Spinal cord (tissue), 10 donors: ENCODE measurements around the gene DPP9. TPM values are rescaled to one million over a fixed set of nuclear protein-coding genes. Genes with fewer than 3 reads are reported as not detected.

Experiments used
- DNase-seq, 6 donors: peaks; one replicate each; pipeline versions ENCODE4 v3.0.0 to v3.0.0-alpha.2; 2013 to 2015; ENCODE audit warnings: low spot score in 6 of 6, low read depth in 4 of 6
- H3K27ac ChIP-seq: one replicate; pipeline ENCODE4 v1.5.1; 2013; ENCODE audit warnings: low read depth, low read length, control low read depth
- H3K27me3 ChIP-seq: one replicate; pipeline ENCODE4 v1.6.1; 2013; ENCODE audit warnings: low read length; ENCODE audit not compliant: control insufficient read depth, insufficient read depth
- H3K36me3 ChIP-seq: one replicate; pipeline ENCODE4 v1.6.1; 2013; ENCODE audit warnings: low read length; ENCODE audit not compliant: control insufficient read depth, insufficient read depth
- H3K4me1 ChIP-seq: one replicate; pipeline ENCODE4 v1.6.1; 2013; ENCODE audit warnings: low read length; ENCODE audit not compliant: control insufficient read depth, insufficient read depth
- H3K4me3 ChIP-seq: one replicate; pipeline ENCODE4 v1.5.1; 2013; ENCODE audit warnings: low read depth, low read length, control low read depth
- H3K9me3 ChIP-seq: one replicate; pipeline ENCODE4 v1.6.1; 2013; ENCODE audit warnings: low read length; ENCODE audit not compliant: control insufficient read depth, insufficient read depth
- WGBS: methylation state at CpG from one replicate; pipeline ENCODE4 v1.1.5; 2013; ENCODE audit warnings: missing lambda C conversion rate; ENCODE audit not compliant: insufficient coverage; 5-methylcytosine and 5-hydroxymethylcytosine counted together
- polyA plus RNA-seq, 2 donors: library from polyadenylated mRNA; unstranded; fragments of 120-200 nt; gene quantifications; one replicate each; pipeline ENCODE4 v1.2.1, GENCODE V29; 2013; ENCODE audit not compliant: insufficient read length in 2 of 2
- small RNA-seq: library from RNA; depleted of rRNA; stranded (forward); fragments of <200 nt; gene quantifications from one replicate; pipeline ENCODE3, GENCODE V24; 2014; ENCODE audit warnings: low replicate concordance
- total RNA-seq, 2 donors: library from RNA; depleted of rRNA in 1 of 2; stranded (reverse); fragments of 120-200 nt in 1 of 2; fragments of >200 nt in 1 of 2; gene quantifications; one replicate each; pipeline versions ENCODE4 v1.2.3 to v1.2.4, GENCODE V29; 2013 to 2014
- donor health status: healthy.

DPP9 gene
- total and polyA plus RNA-seq, 4 donors: 9.6 to 30.3 (median 17.4) TPM

DNA sequence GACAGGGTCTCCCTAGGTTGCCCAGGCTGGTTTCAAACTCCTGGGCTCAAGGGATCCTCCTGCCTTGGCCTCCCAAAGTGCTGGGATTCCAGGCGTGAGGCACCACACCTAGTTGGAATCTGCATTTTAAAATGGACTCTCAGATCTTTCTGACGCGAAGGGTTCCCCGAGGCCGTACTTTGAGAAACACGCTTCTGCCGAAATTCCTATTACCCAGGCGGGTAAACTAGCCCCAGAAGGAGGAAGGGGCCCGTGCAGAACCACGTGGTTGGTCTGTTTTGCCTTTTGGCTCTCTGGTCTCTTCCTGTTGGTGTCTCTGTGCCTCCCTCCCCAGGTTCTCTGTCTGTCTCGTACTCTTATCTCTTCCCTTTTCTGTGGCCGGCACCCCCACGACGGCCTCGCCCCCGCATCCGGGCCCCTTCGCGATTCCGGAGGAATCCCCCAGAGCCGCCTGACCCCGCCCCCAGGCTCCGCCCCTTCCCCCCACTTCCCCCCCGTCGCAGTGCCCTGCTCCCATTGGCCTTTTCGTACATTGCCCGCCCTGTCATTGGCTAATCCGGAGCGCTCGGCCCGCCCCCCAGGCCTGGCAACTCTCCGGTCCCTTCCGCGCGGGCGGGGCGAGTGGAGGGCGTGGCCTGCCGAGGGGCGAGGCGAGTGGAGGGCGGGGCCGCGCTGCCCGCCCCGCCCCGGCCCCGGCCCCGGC is 84.7 kb downstream of the DPP9 start, which contains the start of gene TNFAIP8L1:
TSS of gene TNFAIP8L1 (plus strand) at position 689 of the 703 bp plus-strand sequence. CDS start 12,354 bp downstream, outside the sequence.
- 5% methylated on average over 39 of the region's 49 CpGs for WGBS
- Histone ChIP-seq H3K9me3 (no peaks in the 10 kb centered on the region), H3K4me1 (peaks cover 41% of the 10 kb centered on the region), H3K27ac (peak within 1 kb of the TSS; percentile 61), H3K4me3 (peak within 1 kb of the TSS; percentile 72), H3K27me3 (no peaks in the 10 kb centered on the region), H3K36me3 (peaks cover 7% of the 10 kb centered on the region)
- peak; percentile 76 to 98 (median 92) for DNase-seq

DNA sequence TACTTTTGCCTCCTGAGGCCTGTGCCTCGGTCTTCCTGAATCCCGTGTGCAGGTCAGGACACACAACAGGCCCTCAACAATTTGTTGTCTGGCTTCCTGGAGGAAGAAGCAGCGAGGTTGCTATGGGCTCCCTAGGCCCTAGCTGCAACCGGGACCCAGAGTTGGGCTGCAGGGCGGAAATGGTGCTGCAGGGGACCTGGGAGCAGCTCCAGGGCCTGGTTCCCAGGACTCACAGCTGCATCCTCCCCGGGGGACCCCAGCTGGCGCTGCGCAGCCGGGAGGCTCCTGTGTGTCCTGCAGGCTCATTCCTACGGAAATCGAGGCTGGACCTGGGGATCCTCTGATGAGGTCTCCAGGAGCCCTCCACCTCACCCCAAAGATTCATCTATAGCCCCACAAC is 85.3 kb downstream of the DPP9 start:
- peaks cover 41% of the 10 kb centered on the region for H3K4me1 ChIP-seq

DNA sequence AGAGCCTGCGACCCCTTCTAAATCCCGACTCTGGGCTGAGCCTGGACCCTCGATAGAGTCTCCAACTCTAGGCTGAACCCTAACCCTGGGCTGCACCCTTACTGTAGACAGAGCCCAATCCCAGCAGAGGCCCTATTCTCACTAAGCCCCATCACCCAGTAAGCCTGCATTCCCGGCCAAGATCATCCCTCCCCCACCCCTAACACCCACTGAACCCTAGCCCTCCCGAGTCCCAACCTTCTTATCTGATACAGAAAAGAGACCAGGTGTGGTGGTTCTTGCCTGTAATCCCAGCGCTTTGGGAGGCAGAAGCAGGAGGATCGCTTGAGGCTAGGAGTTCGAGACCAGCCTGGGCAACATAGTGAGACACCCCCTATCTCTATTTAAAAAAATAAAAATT is 86.9 kb downstream of the DPP9 start:
- DNase-seq: no peak
- H3K27me3 ChIP-seq: no peaks in the 10 kb centered on the region
- H3K9me3 ChIP-seq: no peaks in the 10 kb centered on the region
- H3K36me3 ChIP-seq: peaks cover 4% of the 10 kb centered on the region
- H3K27ac ChIP-seq: no peak overlapping the region
- 35% methylated on average over 4 of the region's 8 CpGs for whole genome bisulfite sequencing
- H3K4me3 ChIP-seq: peak overlapping the region; percentile 61
- H3K4me1 ChIP-seq: peaks cover 41% of the 10 kb centered on the region

More for the DNA sequence above, 85.3 kb downstream of the DPP9 start:
- H3K36me3 ChIP-seq: peaks cover 7% of the 10 kb centered on the region
- no peaks in the 10 kb centered on the region for H3K27me3 ChIP-seq
- no peak overlapping the region for H3K27ac ChIP-seq
- H3K4me3 ChIP-seq: no peak overlapping the region
- no peaks in the 10 kb centered on the region for H3K9me3 ChIP-seq
- 88% methylated on average over 11 of the region's 11 CpGs for WGBS
- no peak for DNase-seq

DNA sequence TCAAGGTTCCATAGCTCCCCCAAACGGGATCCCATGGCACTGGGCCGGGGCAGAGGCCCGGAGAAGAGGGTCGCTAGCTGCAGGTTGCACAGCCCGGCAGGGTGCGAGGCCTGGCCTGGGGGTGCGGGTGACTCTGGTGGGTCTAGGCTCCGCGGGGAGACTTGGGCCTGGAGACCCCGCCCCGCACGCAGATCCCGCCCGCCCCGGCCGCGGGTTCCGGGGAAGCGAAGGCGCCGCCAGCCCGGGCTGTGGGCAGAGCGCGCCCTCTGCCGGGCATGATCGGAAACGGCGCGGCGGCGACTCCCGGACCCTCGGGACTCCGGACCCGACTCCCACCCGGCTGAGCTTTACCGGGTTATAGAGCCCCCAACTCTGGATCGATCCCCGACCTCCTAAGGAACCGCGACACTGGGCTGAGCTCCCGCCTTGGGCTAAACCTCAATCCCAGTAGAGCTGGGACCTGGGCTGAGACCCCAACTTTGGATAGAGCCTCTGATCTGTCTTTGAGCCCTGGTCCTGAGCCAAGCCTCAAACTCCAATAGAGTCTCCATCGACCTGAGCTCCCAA is 87.4 kb downstream of the DPP9 start:
- peak; percentile 15 to 87 (median 48) for DNase-seq

DNA sequence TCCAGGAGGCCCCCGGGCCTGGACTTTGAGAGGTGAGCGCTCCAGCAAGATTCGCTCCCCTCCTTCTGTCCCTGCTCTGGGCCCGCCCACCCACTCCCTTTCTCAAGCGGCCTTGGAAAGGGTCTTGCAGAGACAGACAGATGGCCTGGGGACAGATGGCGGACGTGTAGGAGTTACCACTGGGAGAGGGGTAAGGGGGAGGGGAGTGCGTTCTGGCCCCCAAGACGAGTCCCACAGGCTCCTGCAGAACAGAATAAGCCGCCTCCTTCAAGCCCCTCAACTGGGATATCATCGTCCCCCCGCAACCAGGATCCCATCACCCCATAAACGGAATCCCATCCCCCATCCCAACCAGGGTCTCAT is 87.9 kb downstream of the DPP9 start:
- no peak overlapping the region for H3K27ac ChIP-seq
- peak overlapping the region; percentile 61 for H3K4me3 ChIP-seq
- 11% methylated on average over 8 of the region's 13 CpGs for WGBS
- H3K27me3 ChIP-seq: no peaks in the 10 kb centered on the region
- peaks cover 1% of the 10 kb centered on the region for H3K36me3 ChIP-seq
- DNase-seq: no peak
- H3K9me3 ChIP-seq: no peaks in the 10 kb centered on the region
- peaks cover 38% of the 10 kb centered on the region for H3K4me1 ChIP-seq

More for the DNA sequence above, 87.4 kb downstream of the DPP9 start:
- Histone ChIP-seq H3K27ac (no peak overlapping the region), H3K4me1 (peaks cover 41% of the 10 kb centered on the region), H3K4me3 (peak overlapping the region; percentile 61), H3K9me3 (no peaks in the 10 kb centered on the region), H3K27me3 (no peaks in the 10 kb centered on the region), H3K36me3 (peaks cover 4% of the 10 kb centered on the region)
- under 1% methylated on average over 43 of the region's 43 CpGs for WGBS

DNA sequence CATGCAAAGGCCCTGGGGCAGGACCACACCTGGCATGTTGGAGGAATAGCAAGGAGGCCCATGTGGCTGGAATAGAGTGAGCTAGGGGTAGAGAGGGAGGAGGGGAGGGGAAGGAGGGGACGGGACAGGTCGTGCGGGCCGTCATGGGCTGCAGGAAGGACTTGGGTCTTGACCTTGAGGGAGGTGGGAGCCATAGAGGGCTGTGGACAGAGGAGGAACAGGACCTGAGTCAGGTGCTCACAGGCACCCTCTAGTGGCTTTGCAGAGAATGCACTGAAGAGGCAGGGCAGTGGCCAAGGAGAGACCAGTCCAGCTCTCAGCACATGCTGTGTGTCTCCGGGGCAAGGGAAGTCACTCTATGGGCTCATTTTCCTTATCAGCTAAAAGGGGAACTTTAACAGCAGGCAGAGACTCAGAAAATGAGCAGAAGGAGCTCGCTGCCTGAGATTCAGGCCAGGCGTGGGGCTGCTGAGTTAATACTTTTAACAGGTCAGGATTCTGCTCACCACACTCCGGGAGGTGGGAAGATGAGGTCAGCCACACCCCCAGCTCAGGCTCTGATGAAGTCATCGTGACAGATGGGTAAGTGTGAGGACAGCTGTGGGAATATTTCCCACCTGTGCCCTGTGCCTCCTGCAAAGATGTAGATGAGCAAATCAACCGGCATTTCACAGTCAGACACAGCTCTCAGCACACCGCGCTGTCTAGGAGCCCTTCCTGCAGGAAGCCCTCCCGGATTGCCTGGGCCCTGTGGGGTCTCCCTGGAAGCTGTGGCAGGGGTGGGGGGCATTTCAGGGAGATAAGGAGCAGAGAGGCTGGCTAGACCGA is 90.3 kb downstream of the DPP9 start:
- Histone ChIP-seq H3K27me3 (no peaks in the 10 kb centered on the region), H3K27ac (no peak overlapping the region), H3K4me1 (peaks cover 18% of the 10 kb centered on the region), H3K4me3 (no peak overlapping the region), H3K36me3 (no peaks in the 10 kb centered on the region), H3K9me3 (no peaks in the 10 kb centered on the region)
- WGBS: 62% methylated on average over 14 of the region's 14 CpGs
- peak in 2 of 6 donors; percentile 15 to 44 for DNase-seq

Small RNA genes lying within 50 kb of the gene (small RNA-seq; reads per million reads assigned to genes)
- 0.12 reads per million for gene MIR7-3

Other genes starting within 250 kb of the DPP9 start
- under 1 TPM; 0.30 to 0.50 TPM for gene PLIN4, start 205.4 kb downstream of the DPP9 start, total RNA-seq
- 1 to 10 TPM; 2.3 to 3.2 TPM for gene PLIN4, start 205.4 kb downstream of the DPP9 start, polyA plus RNA-seq
- gene PLIN5, start 188.6 kb downstream of the DPP9 start, total RNA-seq: 1 to 10 TPM; 2.8 to 4.0 TPM
- gene PLIN5, start 188.6 kb downstream of the DPP9 start, polyA plus RNA-seq: 10 to 100 TPM; 14.7 to 18.5 TPM
- gene LRG1, start 183.8 kb downstream of the DPP9 start, total RNA-seq: 1 to 10 TPM in 1 of 2 donors, under 1 TPM in 1; 0.39 to 1.3 TPM
- under 1 TPM; 0.36 to 0.54 TPM for gene LRG1, start 183.8 kb downstream of the DPP9 start, polyA plus RNA-seq
- gene SEMA6B, start 164.2 kb downstream of the DPP9 start, total RNA-seq: 10 to 100 TPM in 1 of 2 donors, 1 to 10 TPM in 1; 8.7 to 19.0 TPM
- 10 to 100 TPM; 58.9 to 66.8 TPM for gene SEMA6B, start 164.2 kb downstream of the DPP9 start, polyA plus RNA-seq
- gene TNFAIP8L1, start 84.3 kb downstream of the DPP9 start, total RNA-seq: 1 to 10 TPM; 5.5 to 6.3 TPM
- gene TNFAIP8L1, start 84.3 kb downstream of the DPP9 start, polyA plus RNA-seq: 10 to 100 TPM in 1 of 2 donors, 1 to 10 TPM in 1; 8.4 to 11.8 TPM
- gene MYDGF, start 53.5 kb downstream of the DPP9 start, total RNA-seq: 10 to 100 TPM; 47.7 to 72.8 TPM
- 10 to 100 TPM; 68.3 to 80.0 TPM for gene MYDGF, start 53.5 kb downstream of the DPP9 start, polyA plus RNA-seq
- gene FEM1A, start 67.9 kb upstream of the DPP9 start, total RNA-seq: 10 to 100 TPM; 10.9 to 11.7 TPM
- 1 to 10 TPM; 4.7 to 5.3 TPM for gene FEM1A, start 67.9 kb upstream of the DPP9 start, polyA plus RNA-seq
- gene TICAM1, start 107.9 kb upstream of the DPP9 start, total RNA-seq: 1 to 10 TPM; 1.4 TPM
- 1 to 10 TPM; 5.6 to 6.3 TPM for gene TICAM1, start 107.9 kb upstream of the DPP9 start, polyA plus RNA-seq
- 10 to 100 TPM; 26.5 to 31.8 TPM for gene PLIN3, start 143.8 kb upstream of the DPP9 start, total RNA-seq
- 10 to 100 TPM; 39.3 to 44.7 TPM for gene PLIN3, start 143.8 kb upstream of the DPP9 start, polyA plus RNA-seq
- gene ARRDC5, start 179.1 kb upstream of the DPP9 start, total RNA-seq: under 1 TPM; 0.17 to 0.30 TPM
- gene ARRDC5, start 179.1 kb upstream of the DPP9 start, polyA plus RNA-seq: under 1 TPM in 1 of 2 donors, not detected in 1; 0.26 TPM
- 10 to 100 TPM; 10.5 to 10.9 TPM for gene UHRF1, start 185.7 kb upstream of the DPP9 start, total RNA-seq
- 10 to 100 TPM; 14.0 to 16.8 TPM for gene UHRF1, start 185.7 kb upstream of the DPP9 start, polyA plus RNA-seq
- 10 to 100 TPM; 16.6 to 17.1 TPM for gene KDM4B, start 245.3 kb upstream of the DPP9 start, total RNA-seq
- 10 to 100 TPM; 38.9 to 43.6 TPM for gene KDM4B, start 245.3 kb upstream of the DPP9 start, polyA plus RNA-seq